NCI-H1417 treated with DMSO at 0.1 percent for 48 hours (cell line): ENCODE measurements around the gene ANKRD34B.
"Not testable (repeated sequence)": the region's sequence is repeated elsewhere in the genome, so short reads cannot be mapped to it uniquely, and the experiment has no call there.

Source experiments
- DNase-seq: peaks from one replicate; lab custom pipeline; 2025; lab: John Stamatoyannopoulos, UW

The ANKRD34B gene

DNA sequence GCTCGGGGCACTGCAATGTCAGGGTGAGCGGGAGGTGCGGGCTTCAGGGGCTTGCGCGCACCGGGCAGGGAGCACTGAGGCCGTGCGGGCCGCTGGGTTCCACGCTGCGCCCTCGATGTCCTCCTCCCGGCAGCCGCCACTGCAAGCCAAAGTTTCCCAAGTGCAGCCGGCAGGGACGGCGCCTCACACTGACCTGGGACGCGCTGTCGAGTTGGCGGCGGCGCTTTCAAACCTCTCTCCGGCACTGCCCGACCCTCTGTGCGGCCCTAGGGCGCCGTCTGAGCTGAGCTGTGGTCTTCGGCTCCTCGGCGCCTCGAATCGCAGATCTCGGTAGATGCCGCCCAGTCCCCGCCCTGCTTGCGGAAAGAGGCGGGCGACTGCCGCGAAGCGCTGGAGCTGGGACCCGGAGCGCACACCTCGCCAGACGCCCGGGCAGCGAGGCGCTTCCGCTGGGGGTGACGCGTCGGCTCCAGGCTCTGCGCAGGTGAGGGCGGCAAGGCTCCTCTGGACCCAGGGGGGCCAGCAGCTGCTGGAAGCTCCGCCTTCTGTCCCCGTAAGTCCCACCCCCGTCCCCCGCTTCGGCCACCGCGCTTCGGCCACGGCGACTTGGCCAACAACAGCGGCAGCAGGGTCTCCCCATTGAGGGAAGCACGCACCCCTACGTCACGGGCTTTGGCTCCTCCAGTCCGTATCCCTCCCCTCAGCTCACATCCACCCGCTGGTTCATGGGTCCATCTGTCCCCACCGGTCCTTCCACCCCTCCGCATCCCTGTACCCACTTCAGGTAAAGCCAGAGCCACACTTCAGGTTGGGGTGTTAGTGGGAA lies at the start of gene ANKRD34B:
Gene ANKRD34B (minus strand): TSS at position 320 of the 826 bp plus-strand sequence. CDS start 10,261 bp downstream, outside the sequence.
- no peak for DNase-seq

- no peak for DNase-seq
Measured at GRCh38 chr5:80619086-80619485, 49.0 kb upstream of the ANKRD34B start.

DNA sequence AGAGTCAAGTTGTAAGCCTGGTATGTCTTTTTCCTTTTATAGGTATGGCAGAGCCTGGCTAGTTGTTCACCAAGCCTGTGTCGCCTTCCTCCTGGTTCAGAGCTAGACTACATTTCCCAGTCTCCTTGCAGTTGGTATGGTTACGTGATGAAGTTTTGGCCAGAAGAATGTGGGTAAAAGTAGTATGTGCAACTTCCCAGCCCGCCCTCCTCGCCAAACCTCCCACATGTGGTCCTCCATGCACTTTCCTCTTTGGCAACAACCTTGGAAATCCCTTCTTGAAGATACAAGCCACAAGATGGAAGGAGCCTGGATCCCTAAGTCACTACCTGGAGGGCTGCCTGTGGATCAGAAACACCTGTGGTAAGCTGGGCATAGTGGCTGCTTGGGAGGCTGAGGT lies 48.4 kb upstream of the ANKRD34B start:
- no peak for DNase-seq

DNA sequence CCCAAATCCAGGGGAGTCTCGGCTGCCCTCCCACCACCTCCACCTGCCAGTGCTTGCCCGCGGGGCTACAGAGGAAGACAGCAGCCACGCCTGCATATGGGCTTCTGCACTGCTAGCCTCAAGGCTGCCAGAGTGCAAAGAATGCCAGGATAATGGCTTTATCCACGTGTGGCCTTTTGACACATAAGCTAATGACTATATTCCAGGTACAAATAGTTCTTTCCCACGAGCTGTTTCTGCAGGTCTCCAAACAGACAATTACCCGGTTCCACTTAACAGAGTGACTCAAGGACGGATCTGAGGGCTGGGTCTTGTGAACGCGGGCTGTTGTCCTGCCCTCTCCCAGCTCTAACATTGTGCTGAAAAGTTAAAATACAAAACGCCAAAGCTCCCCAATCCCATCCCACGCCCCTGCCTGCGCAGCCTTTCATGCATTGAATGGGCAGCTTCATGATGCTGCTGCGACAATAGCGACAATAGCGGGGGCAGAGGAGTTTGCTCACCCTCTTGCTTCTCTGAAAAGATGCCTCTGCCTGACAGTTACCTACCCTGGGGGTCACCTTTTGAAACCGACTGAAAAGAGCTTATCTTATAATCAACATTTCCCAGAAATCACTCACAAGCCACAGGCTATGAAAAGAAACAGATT lies 45.3 kb upstream of the ANKRD34B start:
- DNase-seq = no peak

GRCh38 chr5:80609692-80610091 lies 39.6 kb upstream of the ANKRD34B start:
- DNase-seq = no peak

DNA sequence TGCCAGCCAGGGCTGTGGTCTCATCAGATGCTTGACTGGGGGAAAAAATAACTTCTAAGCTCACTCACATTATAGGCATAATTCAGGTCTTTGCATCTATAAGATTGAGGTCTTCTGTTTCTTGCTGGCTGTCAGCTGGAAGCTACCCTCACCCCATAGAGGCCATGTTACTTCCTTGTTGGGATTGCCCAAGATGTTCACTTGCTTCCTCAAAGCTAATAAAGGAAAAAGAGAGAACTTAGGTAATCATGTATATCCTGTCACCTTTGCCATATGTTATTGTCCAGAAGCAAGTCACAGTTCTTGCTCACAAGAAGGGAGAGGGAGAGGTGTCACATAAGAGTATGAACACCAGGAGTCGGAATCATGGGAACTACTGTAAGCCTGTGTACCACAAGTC lies 38.7 kb upstream of the ANKRD34B start:
- no peak for DNase-seq

GRCh38 chr5:80607832-80608231 lies 37.8 kb upstream of the ANKRD34B start:
- DNase-seq = no peak

DNA sequence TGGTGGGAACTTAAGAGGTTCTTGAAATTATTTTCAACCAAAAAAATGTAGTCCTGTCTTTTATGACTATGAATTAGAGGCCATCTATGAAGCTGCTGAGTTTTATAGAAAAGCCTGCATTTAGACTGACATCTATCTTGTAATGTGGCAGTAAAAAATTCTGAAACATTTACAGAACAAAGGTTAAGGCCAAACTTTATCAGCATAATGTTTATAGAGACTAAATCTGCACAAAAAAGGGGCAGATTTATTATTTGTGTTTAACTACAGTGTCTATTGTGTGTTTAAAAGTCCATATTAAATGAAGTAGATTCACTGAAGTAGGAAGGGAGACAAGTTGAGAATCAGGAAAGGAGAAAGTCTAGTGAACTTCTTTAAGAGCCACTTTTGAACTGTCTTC lies 37.3 kb upstream of the ANKRD34B start:
- DNase-seq = no peak

DNA sequence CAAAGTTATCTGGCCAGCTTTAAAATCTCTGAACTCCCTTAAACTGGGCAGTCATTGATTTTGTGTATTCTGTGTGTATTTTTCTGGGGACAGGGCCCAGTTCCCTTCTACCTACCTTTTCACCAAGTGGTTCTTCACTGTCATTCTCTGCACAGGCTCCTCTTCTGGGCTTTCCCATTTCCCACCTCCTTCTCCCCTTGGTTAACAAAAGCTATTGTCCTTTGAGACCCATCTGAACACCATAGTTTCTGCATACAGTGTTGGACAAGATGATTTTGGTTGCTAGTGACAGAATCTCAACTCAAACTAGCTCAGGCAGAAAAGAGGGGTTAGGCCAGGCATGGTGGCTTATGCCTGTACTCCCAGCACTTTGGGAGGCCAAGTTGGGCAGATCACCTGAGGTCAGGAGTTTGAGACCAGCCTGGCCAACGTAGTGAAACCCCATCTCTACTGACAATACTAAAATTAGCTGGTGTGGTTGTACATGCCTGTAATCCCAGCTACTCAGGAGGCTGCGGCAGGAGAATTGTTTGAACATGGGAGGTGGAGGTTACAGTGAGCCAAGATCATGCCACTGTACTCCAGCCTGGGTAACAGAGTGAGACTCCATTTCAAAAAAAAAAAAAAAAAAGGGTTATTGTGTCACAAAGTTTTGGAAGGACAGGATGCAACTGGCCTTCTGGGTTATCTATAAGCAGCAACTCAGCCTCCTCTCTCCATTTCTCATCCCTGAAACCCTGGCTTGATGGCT lies 31.0 kb upstream of the ANKRD34B start:
- DNase-seq = no peak

GRCh38 chr5:80597500-80597899 lies 27.4 kb upstream of the ANKRD34B start:
- no peak for DNase-seq

DNA sequence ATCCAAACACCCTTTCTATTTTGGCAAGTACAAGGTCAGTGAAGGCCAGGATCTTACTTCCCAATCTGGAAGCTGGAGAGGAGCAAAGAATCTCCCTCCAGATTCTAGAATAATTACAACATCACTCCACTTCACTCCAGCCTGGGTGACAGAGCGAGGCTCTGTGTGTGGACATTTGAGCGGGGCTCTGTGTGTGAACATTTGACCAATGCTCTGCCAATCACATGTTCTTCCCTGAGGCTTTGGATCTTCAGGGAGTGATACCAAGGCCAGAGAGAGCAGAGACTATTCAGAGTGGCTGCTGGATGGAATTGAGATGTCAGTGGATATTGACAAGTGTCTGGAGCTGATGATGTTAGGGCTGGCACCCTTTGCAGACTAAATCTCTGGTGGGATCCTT lies 24.7 kb upstream of the ANKRD34B start:
- no peak for DNase-seq

GRCh38 chr5:80592761-80593160 lies 22.7 kb upstream of the ANKRD34B start:
- no peak for DNase-seq

DNA sequence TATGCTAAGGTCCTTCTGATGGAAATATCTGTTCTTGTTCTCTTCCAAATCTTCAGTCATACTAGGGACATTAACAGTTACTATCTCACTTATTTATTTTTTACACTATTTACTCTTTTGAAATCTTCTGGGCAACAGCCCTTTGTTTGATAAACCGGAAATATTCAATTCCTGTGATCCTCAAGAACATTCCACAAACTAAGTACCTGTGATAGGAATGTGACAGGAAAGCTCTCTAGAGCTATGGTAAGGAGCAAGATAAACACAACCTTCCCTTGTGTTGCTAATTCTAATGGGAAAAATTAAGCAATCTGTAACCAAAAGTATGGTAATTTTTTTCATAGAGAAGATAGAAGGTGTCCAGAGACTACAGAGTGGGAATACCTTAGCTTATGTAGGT lies 22.0 kb upstream of the ANKRD34B start:
- DNase-seq = no peak

DNA sequence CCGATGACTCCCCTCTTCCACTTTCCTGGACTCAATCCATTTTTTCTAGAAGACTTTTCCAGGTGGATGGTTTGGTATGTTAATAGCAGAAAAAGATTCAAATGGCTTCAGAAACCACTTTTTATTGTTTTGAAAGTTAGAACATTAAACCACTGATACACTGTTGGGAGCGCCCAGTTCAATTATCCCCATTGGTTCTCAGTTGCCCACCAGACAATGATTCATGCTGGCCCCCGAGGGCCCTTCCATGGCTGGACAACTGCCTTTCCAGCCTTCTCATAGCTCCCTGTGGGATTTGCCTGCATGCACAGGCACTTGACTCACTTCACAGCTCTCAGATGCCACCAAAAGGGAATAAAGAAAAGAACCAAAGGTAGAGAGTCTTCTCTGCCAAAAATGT lies 21.3 kb upstream of the ANKRD34B start:
- DNase-seq = no peak

DNA sequence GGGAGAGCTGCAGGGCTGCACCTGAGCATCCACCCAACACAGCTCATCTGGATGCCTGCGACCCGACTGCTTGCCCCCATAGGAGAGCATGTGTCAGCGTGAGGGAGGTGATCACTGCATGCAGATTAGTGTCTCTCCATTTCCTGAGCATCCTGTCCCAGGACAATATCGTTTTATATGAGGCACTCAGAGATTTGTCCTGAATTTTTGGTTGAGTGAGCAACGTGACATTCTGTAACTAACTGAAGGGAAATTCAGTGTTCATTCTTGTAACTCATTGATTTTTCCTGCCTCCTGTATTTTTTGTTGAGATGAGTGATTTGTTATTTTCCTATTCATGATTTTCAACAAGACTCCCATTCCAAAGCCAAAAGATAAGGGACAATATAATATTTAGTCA lies 20.7 kb upstream of the ANKRD34B start:
- no peak for DNase-seq

DNA sequence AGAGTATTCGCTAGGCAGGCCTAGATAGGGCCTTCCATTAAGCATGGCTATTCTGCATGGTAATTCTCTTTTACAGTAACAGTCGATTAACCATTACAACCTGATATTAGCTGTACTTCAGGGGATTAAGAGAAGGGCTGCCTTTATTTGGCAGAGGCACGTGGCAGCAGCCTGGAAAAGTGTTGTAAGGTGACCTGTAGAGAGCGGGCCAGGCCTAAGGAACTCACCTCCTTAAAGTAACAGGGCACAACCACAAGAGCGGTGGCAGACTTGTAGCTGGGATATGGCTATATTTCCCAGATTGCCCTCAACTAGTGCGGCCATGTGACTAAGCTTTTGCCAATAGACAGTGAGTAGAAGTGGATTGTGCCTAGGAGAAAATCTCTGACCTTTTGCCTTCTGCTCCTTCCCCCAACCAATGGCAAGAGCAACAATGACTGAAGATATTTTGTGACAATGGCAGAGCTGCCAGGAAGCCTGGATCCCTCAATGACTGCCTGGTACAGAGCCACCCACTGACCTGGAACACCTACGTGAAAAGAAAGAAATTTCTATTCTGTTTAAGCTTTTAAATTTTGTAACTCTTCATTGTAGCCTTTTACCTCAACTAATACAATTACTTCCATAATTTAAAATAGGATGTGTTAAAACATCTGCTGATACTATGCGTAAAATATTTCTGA lies 18.9 kb upstream of the ANKRD34B start:
- DNase-seq = no peak

DNA sequence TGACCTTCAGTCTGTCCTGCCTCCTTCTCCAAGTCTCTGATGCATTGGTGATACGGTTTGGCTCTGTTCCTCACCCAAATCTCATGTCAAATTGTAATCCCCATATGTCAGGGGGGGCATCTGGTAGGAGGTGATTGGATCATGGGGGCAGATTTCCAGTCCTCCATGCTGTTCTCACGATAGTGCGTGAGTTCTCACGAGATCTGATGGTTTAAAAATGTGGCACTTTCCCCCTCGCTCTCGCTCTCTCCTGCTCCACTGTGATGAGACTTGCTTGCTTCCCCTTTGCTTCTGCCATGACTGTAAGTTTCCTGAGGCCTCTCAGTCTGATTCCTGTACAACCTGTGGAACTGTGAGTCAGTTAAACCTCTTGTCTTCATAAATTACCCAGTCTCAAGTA lies 14.7 kb upstream of the ANKRD34B start:
- DNase-seq = no peak

GRCh38 chr5:80580291-80580690 lies 10.2 kb upstream of the ANKRD34B start:
- not testable (repeated sequence) for DNase-seq

- DNase-seq = no peak
Measured at GRCh38 chr5:80579050-80579449, 9.0 kb upstream of the ANKRD34B start.

DNA sequence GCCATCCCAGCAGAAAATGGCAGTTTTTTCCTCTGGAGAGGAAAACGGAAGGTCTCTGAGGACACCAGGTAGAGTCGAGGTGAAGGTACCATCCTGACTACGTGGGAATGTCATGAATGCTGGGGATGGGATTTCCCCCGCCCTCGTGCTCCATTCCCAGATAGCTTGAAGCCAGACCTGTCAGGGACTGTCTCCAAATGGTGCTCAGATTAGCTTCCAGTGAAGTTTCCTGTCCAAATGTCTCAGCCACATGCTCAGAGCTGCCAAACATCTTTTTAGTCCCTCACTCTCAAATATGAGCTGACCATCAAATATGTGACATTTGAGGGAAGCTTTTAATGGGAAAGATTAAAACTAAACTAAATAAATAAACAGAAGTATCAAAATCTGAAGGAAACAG lies 7.6 kb upstream of the ANKRD34B start:
- DNase-seq = no peak

DNA sequence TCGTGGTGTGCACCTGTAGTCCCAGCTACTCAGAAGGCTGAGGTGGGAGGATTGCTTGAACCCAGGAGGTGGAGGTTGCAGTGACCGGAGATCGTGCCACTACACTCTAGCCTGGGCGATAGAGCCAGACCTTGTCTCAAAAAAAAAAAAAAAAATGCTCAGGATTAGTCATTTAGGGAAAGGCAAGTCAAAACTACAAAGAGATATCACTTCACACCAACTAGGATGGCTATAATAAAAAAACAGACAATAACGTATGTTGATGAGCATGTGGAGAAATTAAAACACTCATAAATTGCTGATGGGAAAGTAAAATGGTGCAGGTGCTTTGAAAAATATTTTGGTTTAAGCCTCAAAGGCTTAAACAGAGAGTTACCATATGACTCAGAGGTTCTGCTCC lies 6.3 kb upstream of the ANKRD34B start:
- DNase-seq = no peak

DNA sequence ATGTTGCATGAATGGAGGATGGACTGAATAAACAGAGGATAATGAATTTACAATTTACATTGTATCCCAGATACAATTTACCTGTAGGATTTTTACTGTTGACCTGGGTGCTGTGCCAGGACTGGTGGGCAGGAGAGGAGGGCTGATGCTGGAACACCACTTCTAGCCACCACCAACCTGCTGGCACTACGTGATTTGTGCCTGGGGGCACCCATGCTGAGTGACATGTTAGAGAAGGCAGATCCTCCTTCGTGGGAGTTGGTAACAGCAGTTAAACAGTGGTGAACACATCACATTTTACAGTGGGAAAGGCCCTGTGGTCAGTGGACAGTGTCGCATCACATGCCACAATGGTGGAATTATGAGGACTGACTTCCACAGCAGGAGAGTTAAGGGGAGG lies 3.0 kb upstream of the ANKRD34B start:
- no peak for DNase-seq
